GM18520 (cell line): ENCODE measurements around the gene INTS4.
"Not testable (repeated sequence)": the region's sequence is repeated elsewhere in the genome, so short reads cannot be mapped to it uniquely, and the experiment has no call there.

Experiments used
- ATAC-seq: cut with Tn5 transposase; IDR thresholded peaks from one replicate; pipeline ENCODE4 v1.9.1; 2021; ENCODE audit not compliant: unreplicated experiment

INTS4 gene

GRCh38 chr11:78025378-78025777, 30.9 kb upstream of the INTS4 start:
- no peak for ATAC-seq

GRCh38 chr11:78023426-78023825, 29.0 kb upstream of the INTS4 start:
- no peak for ATAC-seq

- no peak for ATAC-seq
These were observed 28.2 kb upstream of the INTS4 start, which contains the start of gene KCTD14 for GRCh38 chr11:78022397-78023396. KCTD14 (minus strand) TSS chr11:78023276; CDS start chr11:78023249, 27 bp downstream.

GRCh38 chr11:78021611-78022010, 27.1 kb upstream of the INTS4 start:
- ATAC-seq, result no peak

GRCh38 chr11:78020246-78020645, 25.8 kb upstream of the INTS4 start:
- no peak for ATAC-seq

GRCh38 chr11:78019808-78020207, 25.3 kb upstream of the INTS4 start:
- no peak for ATAC-seq

GRCh38 chr11:78015878-78016277, 21.4 kb upstream of the INTS4 start:
- ATAC-seq, result no peak

- ATAC-seq, result not testable (repeated sequence)
These were observed 20.6 kb upstream of the INTS4 start for GRCh38 chr11:78014937-78015520.

GRCh38 chr11:78011301-78011700, 16.8 kb upstream of the INTS4 start:
- ATAC-seq, result no peak

GRCh38 chr11:78010755-78011154, 16.3 kb upstream of the INTS4 start:
- no peak for ATAC-seq

GRCh38 chr11:78010304-78010703, 15.8 kb upstream of the INTS4 start:
- no peak for ATAC-seq

- no peak for ATAC-seq
These were observed 14.6 kb upstream of the INTS4 start for GRCh38 chr11:78009062-78009461.

- no peak for ATAC-seq
These were observed 5.7 kb upstream of the INTS4 start for GRCh38 chr11:78000193-78000592.

- ATAC-seq, result no peak
These were observed 5.1 kb upstream of the INTS4 start for GRCh38 chr11:77999446-78000030.

GRCh38 chr11:77993902-77994301, 566 bp downstream of the INTS4 start:
- ATAC-seq, result no peak

GRCh38 chr11:77990981-77991380, 3.5 kb downstream of the INTS4 start:
- ATAC-seq, result no peak

- ATAC-seq, result not testable (repeated sequence)
These were observed 8.0 kb downstream of the INTS4 start for GRCh38 chr11:77986456-77986855.

- ATAC-seq, result no peak
These were observed 13.0 kb downstream of the INTS4 start for GRCh38 chr11:77981346-77981947.

GRCh38 chr11:77968337-77968736, 26.1 kb downstream of the INTS4 start:
- ATAC-seq, result no peak

GRCh38 chr11:77967753-77968152, 26.7 kb downstream of the INTS4 start:
- no peak for ATAC-seq

- ATAC-seq, result no peak
These were observed 27.3 kb downstream of the INTS4 start for GRCh38 chr11:77967121-77967520.
